Mesodermal cell (in vitro differentiated cells): ENCODE data around the gene PIN1.

Experiments used
- H3K27ac ChIP-seq: 2 replicates; pipeline ENCODE4 v1.7.0; 2013; ENCODE audit warnings: mild to moderate bottlenecking, low read depth, low read length, moderate library complexity; ENCODE audit not compliant: severe bottlenecking
- H3K36me3 ChIP-seq: 2 replicates; pipeline ENCODE4 v1.7.1; 2013; ENCODE audit warnings: mild to moderate bottlenecking, low read length, moderate library complexity; ENCODE audit not compliant: control insufficient read depth, insufficient read depth
- H3K4me1 ChIP-seq: one replicate; pipeline ENCODE4 v1.7.1; 2013; ENCODE audit warnings: mild to moderate bottlenecking, low read length; ENCODE audit not compliant: insufficient read depth, control insufficient read depth, poor library complexity, severe bottlenecking
- H3K4me3 ChIP-seq: 2 replicates; pipeline ENCODE4 v1.7.0; 2013; ENCODE audit warnings: low read length, control low read depth, mild to moderate bottlenecking; ENCODE audit not compliant: insufficient read depth, poor library complexity, severe bottlenecking; ENCODE audit errors: extremely low read depth
- H3K9me3 ChIP-seq: 2 replicates; pipeline ENCODE4 v1.7.1; 2013; ENCODE audit warnings: mild to moderate bottlenecking, low read length, moderate library complexity; ENCODE audit not compliant: control insufficient read depth
- WGBS, 2 experiments: methylation state at CpG; one replicate each; pipeline ENCODE4 v1.1.5; 2013; ENCODE audit warnings: missing lambda C conversion rate in 2 of 2; ENCODE audit not compliant: insufficient coverage in 2 of 2; 5-methylcytosine and 5-hydroxymethylcytosine counted together

Gene PIN1

GRCh38 chr19:9793071-9793591 lies 42.0 kb upstream of the PIN1 start:
- peak overlapping the region; percentile 82 for H3K27ac ChIP-seq
- peak overlapping the region; percentile 66 for H3K4me3 ChIP-seq
- WGBS, 2 experiments = 21 to 37% methylated on average over 22 to 27 of the region's 36 CpGs
- peaks cover 8% of the 10 kb centered on the region for H3K4me1 ChIP-seq
- no peaks in the 10 kb centered on the region for H3K9me3 ChIP-seq
- no peaks in the 10 kb centered on the region for H3K36me3 ChIP-seq

- no peak overlapping the region for H3K4me3 ChIP-seq
- peak overlapping the region; percentile 39 for H3K27ac ChIP-seq
- H3K4me1 ChIP-seq = no peaks in the 10 kb centered on the region
- H3K9me3 ChIP-seq = no peaks in the 10 kb centered on the region
- no peaks in the 10 kb centered on the region for H3K36me3 ChIP-seq
- WGBS, 2 experiments = 76 to 100% methylated on average over 3 of the region's 6 CpGs
Observed at GRCh38 chr19:9796113-9796773, 38.9 kb upstream of the PIN1 start.

GRCh38 chr19:9797871-9798270 lies 37.2 kb upstream of the PIN1 start:
- Histone ChIP-seq H3K4me3 (no peak overlapping the region), H3K4me1 (no peaks in the 10 kb centered on the region), H3K9me3 (no peaks in the 10 kb centered on the region), H3K27ac (no peak overlapping the region), H3K36me3 (peaks cover 12% of the 10 kb centered on the region)
- WGBS, 2 experiments = 88 to 98% methylated on average over 4 to 5 of the region's 5 CpGs

GRCh38 chr19:9799162-9799561 lies 36.0 kb upstream of the PIN1 start:
- Histone ChIP-seq H3K4me1 (no peaks in the 10 kb centered on the region), H3K27ac (no peak overlapping the region), H3K36me3 (peaks cover 25% of the 10 kb centered on the region), H3K9me3 (no peaks in the 10 kb centered on the region), H3K4me3 (no peak overlapping the region)

- no peaks in the 10 kb centered on the region for H3K4me1 ChIP-seq
- H3K27ac ChIP-seq = no peak overlapping the region
- peaks cover 48% of the 10 kb centered on the region for H3K36me3 ChIP-seq
- H3K4me3 ChIP-seq = no peak overlapping the region
- 89 to 94% methylated on average over 9 of the region's 10 CpGs for WGBS, 2 experiments
- H3K9me3 ChIP-seq = no peaks in the 10 kb centered on the region
Observed at GRCh38 chr19:9801976-9802375, 33.1 kb upstream of the PIN1 start.

GRCh38 chr19:9806803-9807202 lies 28.3 kb upstream of the PIN1 start:
- Histone ChIP-seq H3K9me3 (no peaks in the 10 kb centered on the region), H3K4me1 (no peaks in the 10 kb centered on the region), H3K4me3 (no peak overlapping the region), H3K36me3 (peaks cover 90% of the 10 kb centered on the region), H3K27ac (no peak overlapping the region)
- WGBS, 2 experiments = 100% methylated on average over 1 to 3 of the region's 3 CpGs

GRCh38 chr19:9808855-9809824 lies 26.0 kb upstream of the PIN1 start:
- Histone ChIP-seq H3K36me3 (peaks cover 86% of the 10 kb centered on the region), H3K4me1 (no peaks in the 10 kb centered on the region), H3K9me3 (no peaks in the 10 kb centered on the region), H3K27ac (no peak overlapping the region), H3K4me3 (no peak overlapping the region)
- 88 to 95% methylated on average over 11 of the region's 11 CpGs for WGBS, 2 experiments

GRCh38 chr19:9811139-9811538 lies 24.0 kb upstream of the PIN1 start:
- no peaks in the 10 kb centered on the region for H3K4me1 ChIP-seq
- no peaks in the 10 kb centered on the region for H3K9me3 ChIP-seq
- H3K4me3 ChIP-seq = no peak overlapping the region
- 97 to 98% methylated on average over 21 of the region's 21 CpGs for WGBS, 2 experiments
- H3K27ac ChIP-seq = no peak overlapping the region
- peaks cover 90% of the 10 kb centered on the region for H3K36me3 ChIP-seq

GRCh38 chr19:9818175-9818733 lies 16.9 kb upstream of the PIN1 start:
- Histone ChIP-seq H3K4me1 (no peaks in the 10 kb centered on the region), H3K36me3 (peaks cover 42% of the 10 kb centered on the region), H3K9me3 (peaks cover 4% of the 10 kb centered on the region), H3K4me3 (peak overlapping the region; percentile 98), H3K27ac (peak overlapping the region; percentile 81)
- 0 to 1% methylated on average over 24 to 34 of the region's 39 CpGs for WGBS, 2 experiments

GRCh38 chr19:9818734-9819595 lies 16.2 kb upstream of the PIN1 start, which contains the start of gene FBXL12:
Gene FBXL12 (minus strand): TSS chr19:9819079. CDS start chr19:9818813, 266 bp downstream.
- Histone ChIP-seq H3K9me3 (peaks cover 4% of the 10 kb centered on the region), H3K4me3 (peak within 1 kb of the TSS; percentile 98), H3K27ac (peak within 1 kb of the TSS; percentile 81), H3K36me3 (peaks cover 36% of the 10 kb centered on the region), H3K4me1 (no peaks in the 10 kb centered on the region)
- 1% methylated on average over 41 to 80 of the region's 82 CpGs for WGBS, 2 experiments
